HG03066 (cell line): ENCODE results near the gene SMARCD3.

Experiments
- ATAC-seq: cut with Tn5 transposase; IDR thresholded peaks from one replicate; pipeline ENCODE4 v1.9.1; 2021; ENCODE audit warnings: low read depth; ENCODE audit not compliant: unreplicated experiment

Gene SMARCD3

DNA sequence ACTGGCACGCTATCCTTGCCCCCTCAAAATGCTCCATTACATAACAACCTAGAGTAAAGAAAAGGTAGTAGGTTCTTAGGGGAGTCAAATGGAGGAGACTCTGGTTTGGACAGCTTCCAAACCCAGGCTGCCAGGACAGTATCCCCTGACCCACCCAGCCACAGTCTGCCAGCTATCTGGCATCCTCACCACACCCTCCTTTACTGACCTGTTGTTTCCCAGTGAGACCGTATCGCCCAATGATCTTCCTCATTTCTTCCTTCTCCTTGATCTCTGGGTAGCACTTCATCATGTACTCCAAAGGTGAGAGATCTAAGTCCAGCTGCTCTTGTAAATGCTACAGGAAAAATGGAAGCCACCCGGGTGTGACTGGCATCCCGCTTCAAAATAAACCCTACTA is 33.1 kb downstream of the SMARCD3 start:
- ATAC-seq = no peak

DNA sequence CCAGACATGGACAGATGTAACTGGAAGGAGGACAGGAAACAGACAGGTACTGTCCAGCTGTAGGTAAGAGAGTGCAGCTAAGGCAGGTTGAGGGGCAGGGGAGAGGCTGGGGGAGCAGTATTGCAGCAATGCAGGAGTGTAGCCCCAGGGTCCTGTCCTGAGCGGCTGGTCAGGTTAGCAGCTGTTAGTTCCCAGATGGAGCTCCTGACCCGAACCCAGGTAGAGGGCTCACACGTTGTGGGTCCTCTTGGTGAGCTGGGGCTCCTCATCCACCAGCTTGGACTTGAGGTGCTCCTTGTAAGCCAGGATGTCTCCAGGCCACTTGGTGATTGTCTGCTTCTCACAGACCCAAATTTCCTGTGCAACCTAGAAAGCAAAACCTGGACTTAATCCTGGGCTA is 34.7 kb downstream of the SMARCD3 start:
- ATAC-seq = no peak

DNA sequence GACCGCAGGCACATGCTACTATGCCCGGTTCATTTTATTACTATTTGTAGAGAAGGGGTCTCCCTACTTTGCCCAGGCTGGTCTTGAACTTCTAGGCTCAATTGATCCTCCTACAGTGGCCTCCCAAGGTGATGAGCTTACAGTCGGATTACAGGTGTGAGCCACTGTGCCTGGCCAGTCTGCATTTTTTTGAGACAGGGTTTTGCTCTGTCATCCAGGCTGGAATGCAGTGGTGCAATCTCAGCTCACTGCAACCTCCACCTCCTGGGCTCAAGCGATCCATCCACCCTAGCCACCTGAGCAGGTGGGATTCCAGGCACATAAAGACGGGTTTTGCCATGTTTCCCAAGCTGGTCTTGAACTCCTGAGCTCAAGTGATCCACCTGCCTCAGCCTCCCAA is 35.9 kb downstream of the SMARCD3 start:
- ATAC-seq = no peak

DNA sequence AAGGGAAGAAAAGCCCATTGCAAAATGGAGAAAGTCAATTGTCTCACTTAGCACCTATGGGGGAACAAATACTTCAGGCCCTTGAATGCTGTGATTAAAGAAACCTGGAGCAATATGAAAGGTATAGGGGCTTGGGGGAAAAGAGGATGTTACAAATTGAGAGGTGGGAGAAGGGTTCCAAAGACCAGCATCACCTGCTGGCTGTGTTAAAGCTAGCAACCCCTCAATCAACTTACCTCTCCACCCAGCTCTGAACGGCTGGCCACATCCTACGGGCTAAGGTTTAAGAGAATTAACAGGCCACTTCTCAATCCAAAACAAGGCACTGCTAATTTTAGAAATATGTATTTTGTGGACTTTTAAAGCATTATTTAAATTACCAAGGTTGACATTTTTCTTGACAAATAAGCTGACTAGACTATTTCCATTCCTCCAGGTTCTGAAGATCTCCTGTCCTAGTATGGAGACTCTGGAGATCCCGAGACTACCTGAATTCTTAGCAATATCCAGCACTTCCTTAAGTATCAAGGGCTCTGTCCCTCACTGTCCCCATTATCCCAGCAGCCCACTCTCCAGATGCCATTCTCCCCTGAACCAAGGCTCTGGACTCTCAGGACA is 37.2 kb downstream of the SMARCD3 start:
- ATAC-seq = no peak

DNA sequence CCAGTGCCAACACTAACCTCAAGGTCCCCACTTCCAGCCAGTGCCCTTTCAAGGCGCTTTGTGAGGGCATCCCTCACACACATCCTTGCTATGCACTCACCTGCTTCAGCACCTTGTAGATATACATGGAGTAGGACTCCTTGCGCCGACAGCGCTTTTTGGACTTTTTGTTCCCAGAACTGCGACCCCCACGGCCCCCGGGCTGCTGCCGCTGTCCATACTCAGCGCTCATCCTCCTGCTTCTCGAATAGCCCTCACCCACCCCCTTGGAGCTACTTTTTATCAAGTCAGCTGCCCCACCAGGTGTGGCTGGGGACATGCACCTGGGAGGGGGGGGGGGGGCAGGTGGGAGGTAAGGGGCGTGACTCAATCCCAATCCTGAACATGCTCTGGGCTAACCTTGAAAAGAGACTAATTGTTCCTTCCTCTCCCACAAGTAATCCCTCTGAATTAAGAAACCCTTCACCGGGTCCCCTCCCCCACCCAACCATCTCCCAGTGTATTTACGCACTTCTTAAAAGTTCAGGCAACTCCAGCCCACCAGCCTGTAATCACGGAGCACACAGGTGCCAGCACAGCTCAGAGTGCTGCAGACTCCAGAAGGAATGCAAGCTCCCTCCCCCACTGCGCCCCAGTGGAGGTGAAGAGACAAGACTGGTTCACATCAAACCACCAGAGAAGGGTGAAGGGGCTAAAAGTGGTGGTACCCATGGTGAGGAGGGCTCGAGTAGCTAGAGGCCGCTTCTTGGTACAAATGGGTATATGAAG is 38.2 kb downstream of the SMARCD3 start, which contains the start of gene H2BK1:
Gene H2BK1 (minus strand): TSS at position 402 of the 768 bp plus-strand sequence. CDS start 170 bp downstream, at position 232.
- no peak for ATAC-seq

DNA sequence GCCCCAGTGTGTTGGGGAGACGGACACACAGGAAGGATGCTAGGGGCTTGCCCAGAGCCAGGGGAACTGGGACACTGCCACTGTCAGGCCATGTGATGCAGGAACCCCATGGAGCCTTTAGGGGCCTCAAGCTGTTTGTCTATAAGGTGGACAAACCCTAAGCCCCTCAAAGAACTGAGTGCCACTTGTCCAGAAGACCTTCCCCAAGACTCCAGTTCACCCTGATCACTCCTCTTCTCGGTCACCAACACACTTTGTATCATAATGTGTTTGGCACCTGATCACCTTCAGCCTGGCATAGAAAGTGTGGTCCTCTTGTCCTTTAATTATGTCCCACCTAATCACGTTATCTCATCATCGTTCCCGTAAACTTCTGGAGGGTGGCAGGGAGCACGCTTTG is 38.9 kb downstream of the SMARCD3 start:
- ATAC-seq = no peak

DNA sequence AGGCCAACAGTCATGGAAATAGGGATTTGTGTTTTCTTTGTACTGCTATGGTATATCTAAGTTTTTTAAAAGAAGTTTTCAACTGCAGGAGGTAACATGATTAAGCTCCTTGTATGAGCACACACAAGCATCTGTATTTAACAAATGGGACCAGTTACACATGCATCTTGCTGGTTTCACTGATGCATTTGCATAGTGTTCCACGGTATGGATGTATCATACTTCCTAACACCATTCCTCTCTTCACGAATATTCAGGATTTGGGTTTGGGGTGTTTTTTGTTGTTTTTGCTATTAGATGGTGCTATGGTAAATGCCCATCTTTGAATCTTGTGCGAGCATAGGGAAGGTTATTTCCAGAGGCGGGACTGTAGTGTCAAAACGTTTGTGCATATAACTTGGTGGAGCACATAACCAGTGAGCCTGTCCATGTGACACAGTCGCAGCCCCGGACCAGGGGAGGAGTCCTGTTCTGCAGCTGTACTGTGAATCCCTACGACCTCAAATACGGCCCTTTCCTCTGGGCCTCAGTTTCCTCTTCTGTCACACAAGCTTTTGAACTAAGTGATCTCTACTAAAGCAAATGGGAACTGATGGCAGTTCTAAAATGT is 40.1 kb downstream of the SMARCD3 start:
- no peak for ATAC-seq

DNA sequence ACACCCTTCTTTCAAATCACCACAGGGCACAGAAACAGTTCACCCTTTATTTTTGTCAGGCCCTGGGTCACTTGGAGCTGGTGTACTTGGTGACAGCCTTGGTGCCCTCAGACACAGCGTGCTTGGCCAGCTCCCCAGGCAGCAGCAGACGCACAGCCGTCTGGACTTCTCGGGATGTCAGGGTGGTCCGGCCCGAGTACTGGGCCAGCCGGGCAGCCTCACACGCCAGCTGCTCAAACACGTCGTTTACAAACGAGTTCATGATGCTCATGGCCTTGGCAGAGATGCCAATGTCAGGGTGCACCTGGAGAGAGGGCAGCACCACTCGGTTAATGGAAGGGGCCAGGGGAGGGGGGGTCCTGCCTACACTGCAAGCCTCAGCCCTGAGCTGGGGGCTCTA is 40.7 kb downstream of the SMARCD3 start:
- no peak for ATAC-seq

DNA sequence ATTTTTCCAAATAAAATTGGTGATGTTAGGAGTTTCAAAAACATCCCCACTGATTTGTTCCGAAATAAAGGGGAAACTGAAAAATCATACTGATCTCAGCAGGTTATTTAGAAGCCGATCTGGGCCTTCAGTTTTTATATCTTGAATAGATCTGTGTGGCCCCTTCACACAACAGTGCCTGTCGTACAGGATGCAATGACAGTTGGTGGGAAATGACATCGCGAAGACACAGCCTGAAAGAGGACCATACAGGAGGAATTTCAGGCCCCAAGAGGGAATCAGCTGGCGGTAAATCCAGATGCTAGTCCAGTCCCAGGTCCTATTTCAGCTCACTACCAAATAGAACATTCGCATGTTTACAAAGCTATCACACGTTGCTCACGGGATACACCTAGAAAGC is 41.2 kb downstream of the SMARCD3 start:
- no peak for ATAC-seq

DNA sequence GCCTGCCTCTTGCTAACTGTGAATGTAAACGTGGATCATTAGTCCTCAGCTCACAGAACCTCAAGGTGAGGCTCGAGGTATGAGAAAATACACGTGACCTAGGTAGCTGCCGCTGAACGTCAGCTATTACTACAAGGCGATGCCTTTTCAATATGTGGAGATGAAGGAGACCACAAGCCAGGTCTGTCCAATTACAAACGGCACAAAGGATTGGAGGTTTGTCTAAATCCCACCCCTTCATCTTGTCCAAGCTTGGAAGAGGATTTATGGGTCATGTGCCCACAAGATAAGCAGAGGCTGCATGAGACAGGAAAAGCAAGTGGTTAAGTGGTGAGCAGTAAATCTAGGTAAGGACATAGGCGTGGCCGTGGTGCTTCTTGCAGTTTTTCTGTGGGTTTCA is 41.6 kb downstream of the SMARCD3 start:
- no peak for ATAC-seq

DNA sequence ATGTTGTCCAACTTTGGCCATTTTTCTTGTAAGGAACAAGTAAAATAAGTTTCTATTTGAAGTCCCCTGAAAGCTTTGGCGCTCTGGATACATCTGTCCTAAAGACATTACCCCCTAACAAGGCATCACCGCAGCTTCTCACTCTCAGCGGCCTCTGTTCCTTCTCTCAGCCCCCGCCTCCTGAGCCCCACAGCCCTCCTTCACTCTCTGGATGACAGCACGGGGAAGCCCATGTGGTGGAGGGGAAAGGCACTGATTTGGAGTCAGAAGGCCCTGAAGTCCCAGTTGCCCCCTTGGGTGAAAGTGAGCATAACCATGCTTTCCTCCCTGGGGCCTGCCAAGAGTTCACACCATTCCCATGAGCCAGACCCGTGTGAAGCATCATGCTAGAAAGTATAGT is 42.8 kb downstream of the SMARCD3 start:
- no peak for ATAC-seq

DNA sequence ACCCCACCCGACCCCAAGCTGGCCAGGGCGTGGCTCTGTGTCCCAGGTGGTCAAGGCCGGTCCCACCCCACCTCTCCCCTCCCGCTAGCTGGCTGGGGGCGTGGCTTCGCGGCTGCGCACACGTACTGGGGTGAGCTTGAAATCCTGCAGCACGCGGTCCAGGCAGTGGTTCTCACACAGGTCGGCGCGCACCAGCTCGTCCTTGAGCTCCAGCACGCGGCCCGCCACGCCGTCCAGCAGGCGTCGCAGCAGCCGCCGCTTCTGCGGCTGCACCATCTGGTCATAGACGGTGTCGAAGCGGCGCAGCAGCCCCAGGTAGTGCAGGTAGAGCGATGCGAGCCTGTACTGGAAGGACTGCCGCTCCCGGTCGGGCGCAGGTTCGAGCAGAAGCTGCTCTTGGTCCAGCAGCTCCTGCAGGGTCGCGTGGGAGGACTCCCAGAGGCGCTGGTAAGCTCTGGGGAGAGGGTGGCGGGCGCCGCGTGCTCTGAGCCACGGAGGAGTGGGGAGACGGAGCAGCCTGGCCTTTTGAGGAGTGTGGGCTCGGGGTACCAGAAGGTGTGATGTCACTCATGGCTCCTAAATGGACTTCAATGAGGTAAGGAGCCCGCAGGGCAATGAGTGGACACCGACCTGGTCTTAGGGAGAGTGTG is 44.0 kb downstream of the SMARCD3 start:
- no peak for ATAC-seq

DNA sequence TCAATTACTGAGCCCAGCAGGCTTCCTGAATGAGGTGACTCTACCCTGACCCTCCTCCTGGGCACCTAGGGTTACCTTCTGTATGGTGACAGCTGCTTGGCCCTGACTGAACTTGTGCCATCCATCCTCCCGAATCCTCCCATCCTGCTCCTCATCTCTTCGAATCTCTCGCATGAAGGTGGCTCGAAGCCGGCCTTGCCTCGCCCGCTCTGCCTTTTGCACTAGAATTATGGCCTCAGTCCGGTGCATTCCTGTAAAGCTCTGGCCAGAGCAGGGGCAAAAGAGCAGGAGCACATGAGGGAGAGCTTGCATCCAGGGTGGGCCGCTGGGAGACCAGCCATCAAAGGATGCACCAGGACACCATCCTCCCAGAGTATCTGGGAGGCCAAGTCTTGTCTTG is 45.7 kb downstream of the SMARCD3 start:
- no peak for ATAC-seq

DNA sequence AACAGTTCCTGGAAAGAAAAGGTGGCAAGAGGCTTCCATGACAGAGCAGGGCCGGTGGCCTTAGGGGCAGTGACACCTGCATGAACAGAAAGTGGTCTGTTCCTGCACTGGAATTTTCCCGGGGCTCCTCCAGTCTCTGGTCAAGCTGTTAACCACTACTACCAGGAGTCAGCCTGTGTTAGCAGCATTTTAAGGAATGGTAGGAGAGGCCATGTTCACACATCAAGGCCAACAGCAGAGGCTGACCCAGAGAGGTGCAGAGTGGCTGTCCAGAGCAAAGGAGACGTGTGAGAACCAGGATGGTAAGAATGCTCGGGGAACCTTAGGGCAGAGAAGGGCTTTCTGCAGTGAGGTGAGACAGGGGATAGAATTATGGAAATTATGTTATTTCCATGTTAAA is 46.7 kb downstream of the SMARCD3 start:
- no peak for ATAC-seq

DNA sequence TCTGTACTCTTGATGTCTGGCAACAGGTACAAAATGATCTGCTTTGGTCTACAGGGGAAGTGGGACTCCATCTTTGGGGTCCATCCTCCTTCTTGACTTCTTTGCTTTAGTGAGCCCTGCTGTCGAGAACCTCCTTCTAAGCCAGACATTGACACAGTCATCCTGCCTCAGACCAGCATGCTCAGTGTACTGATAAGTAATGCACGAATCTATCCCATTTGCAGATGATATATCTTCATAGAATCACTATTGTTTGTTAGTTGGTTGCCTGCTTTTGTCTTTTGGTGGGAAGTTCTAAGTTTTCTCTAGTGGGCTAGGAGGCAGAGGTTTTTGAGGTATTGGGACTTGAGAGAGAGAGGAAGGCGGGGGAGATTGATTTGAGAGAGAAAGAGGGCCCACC is 47.1 kb downstream of the SMARCD3 start:
- ATAC-seq = no peak

DNA sequence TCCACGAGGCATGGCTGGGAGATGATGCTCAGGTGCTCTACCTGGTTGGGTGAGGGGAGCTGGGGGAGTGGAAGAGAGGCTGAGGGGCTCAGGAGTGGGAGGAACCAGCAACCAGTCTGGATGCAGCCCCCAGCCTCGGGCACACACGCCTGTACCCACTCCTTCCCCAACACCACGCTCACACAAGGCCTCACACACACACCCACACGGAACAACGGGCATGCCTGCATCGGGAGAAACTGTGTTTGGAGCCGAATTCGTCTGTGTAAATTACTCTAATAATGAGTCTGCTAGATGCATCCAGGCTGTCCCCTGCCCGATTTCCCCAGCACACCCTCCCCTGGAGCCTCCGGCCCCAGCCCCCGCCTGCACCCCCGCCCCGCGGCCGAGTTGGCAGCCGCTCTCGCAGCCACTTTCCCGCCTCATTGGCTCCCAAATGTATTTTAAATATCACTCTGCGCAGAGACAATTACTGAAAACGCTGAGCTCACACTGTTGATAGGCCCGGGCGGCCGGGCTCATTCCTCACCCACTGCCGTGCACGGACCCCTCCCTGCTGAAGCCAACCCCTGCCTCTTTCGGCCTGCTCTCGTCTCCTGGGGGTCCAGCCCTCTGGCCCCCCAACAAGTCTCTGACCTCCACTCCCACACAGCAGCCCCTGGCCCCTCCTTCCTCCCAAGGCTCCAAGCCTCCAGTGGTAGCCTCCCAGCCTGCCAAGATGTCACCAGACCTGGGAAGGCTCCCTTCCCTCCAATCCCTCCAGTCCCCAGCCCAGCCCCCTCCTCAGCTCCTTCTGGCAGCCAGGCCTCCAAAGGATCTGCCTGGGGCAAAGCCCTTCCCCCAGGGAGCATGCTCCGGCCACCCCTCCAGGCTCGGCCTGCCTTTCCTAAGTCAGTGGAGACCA is 49.3 kb downstream of the SMARCD3 start:
- ATAC-seq = no peak

DNA sequence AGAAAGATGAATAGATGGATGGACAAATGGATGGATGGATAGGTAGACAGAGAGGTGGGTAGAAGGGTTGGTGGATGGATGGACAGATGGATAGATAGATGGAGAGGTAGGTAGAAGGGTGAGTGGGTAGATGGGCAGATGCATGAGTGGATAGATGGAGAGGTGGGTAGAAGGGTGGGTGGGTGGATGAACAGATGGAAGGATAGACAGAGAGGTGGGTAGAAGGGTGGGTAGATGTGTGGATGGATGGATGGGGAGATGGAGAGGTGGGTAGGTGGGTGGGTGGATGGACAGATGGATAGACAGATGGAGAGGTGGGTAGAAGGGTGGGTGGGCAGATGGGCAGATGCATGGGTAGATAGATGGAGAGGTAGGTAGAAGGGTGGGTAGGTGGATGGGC is 50.6 kb downstream of the SMARCD3 start:
- no peak for ATAC-seq

DNA sequence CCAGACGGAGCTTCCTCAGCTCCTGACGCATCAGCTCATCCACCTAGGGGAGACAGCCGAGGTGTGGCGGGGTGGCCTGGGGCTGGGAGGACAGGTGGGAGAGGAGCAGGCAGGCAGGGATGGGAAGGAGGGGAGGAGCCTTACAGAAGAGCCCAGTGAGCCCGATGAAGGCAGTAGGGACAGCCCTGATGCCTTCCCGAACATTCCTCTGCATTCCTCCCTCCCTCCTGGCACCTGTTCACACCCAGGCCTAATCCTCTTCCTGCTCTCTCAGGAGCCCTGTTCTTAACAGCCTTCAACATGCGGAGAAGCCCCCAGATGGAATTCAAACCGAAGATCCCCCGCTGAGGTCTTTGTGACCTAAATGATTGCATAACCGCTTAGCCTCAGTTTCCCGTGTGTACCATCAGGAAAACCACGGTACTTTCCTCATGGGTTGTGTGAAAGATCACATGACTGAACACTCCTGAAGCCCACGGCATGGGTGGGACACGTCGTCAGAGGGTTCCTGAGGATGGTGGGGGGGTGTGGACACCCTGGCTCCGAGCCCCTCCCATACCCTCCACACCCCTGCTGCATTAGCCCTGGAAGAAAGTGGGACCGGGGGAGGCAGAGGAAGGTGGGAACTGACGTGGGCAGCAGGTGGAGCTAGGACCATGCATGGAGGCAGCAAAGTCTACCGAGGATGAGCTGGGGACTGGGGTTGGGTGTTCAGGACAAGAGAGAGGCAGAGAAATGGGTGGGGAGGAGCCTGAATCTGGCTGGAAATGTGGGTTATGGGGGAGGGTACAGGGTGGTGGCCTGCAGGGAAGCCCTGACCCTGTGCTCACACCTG is 52.7 kb downstream of the SMARCD3 start:
- ATAC-seq = no peak

DNA sequence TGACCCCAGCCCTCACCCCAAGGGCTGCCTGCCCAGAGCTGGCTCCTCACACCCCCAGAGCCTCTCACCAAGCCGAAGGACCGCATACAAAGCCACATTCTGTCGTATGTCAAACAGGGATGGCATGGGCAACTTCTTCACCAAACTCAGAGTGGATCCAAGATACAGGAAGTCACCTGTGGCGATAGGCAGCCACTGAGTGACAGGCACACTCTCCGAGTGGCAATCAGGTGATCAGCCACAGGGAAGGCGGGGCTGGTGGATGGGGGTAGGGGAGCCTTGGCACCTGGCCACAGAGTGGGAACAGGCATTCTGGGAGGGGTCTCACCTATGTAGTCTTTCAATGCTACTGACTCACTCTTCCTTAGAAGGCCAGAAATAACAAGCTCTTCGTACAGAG is 54.3 kb downstream of the SMARCD3 start:
- no peak for ATAC-seq
